Neural progenitor cell (in vitro differentiated cells): Measurements from ENCODE around the gene RAPGEF4. TPM values are rescaled to one million over a fixed set of nuclear protein-coding genes. Genes with fewer than 3 reads are reported as not detected.

Source experiments
- DNase-seq: peaks from one replicate; pipeline ENCODE4 v3.0.0-alpha.2; 2016; ENCODE audit warnings: low spot score
- H2AFZ ChIP-seq: fragments of 200-600 bp; sonication (generic); replicated peaks from 2 replicates; pipeline ENCODE4 v1.6.1; 2016; ENCODE audit warnings: antibody characterized with exemption
- H3F3A ChIP-seq: fragments of 200-600 bp; sonication (generic); 2 replicates; pipeline ENCODE4 v1.6.1; 2016; ENCODE audit warnings: antibody characterized with exemption, low read depth
- H3K27ac ChIP-seq: fragments of 200-600 bp; sonication (generic); 2 replicates; pipeline ENCODE4 v1.5.1; 2016; ENCODE audit warnings: mild to moderate bottlenecking
- H3K27me3 ChIP-seq: fragments of 200-600 bp; sonication (generic); 2 replicates; pipeline ENCODE4 v1.6.1; 2016; ENCODE audit warnings: mild to moderate bottlenecking, moderate library complexity
- H3K36me3 ChIP-seq: fragments of 200-600 bp; sonication (generic); 2 replicates; pipeline ENCODE4 v1.5.1; 2016
- H3K4me1 ChIP-seq: fragments of 200-600 bp; sonication (generic); 2 replicates; pipeline ENCODE4 v1.6.1; 2016; ENCODE audit warnings: mixed run types
- H3K4me2 ChIP-seq: fragments of 200-600 bp; sonication (generic); 2 replicates; pipeline ENCODE4 v1.6.1; 2016
- H3K4me3 ChIP-seq: fragments of 200-600 bp; sonication (generic); 2 replicates; pipeline ENCODE4 v1.5.1; 2016
- H3K79me2 ChIP-seq: fragments of 200-600 bp; sonication (generic); 2 replicates; pipeline ENCODE4 v1.6.1; 2016; ENCODE audit warnings: low read depth
- H3K9ac ChIP-seq: fragments of 200-600 bp; sonication (generic); 2 replicates; pipeline ENCODE4 v1.6.1; 2016
- H3K9me3 ChIP-seq: fragments of 200-600 bp; sonication (generic); 2 replicates; pipeline ENCODE4 v1.5.1; 2016; ENCODE audit warnings: low read depth
- H4K20me1 ChIP-seq: fragments of 200-600 bp; sonication (generic); 2 replicates; pipeline ENCODE4 v1.6.1; 2016; ENCODE audit warnings: low read depth
- H3K27ac Mint-ChIP-seq: 3 replicates; pipeline ENCODE4 v1.8.0; 2021; ENCODE audit warnings: mixed read lengths
- H3K27me3 Mint-ChIP-seq: 2 replicates; pipeline ENCODE4 v1.8.0; 2022; ENCODE audit warnings: low read depth, mild to moderate bottlenecking, inconsistent platforms, moderate library complexity, mixed read lengths; ENCODE audit not compliant: insufficient read depth
- H3K36me3 Mint-ChIP-seq: 3 replicates; pipeline ENCODE4 v1.8.0; 2021; ENCODE audit warnings: mixed read lengths
- H3K4me1 Mint-ChIP-seq: 3 replicates; pipeline ENCODE4 v1.8.0; 2021; ENCODE audit warnings: mixed read lengths
- H3K4me3 Mint-ChIP-seq: 3 replicates; pipeline ENCODE4 v1.8.0; 2021; ENCODE audit warnings: mild to moderate bottlenecking, moderate library complexity, mixed read lengths
- H3K9me3 Mint-ChIP-seq: 3 replicates; pipeline ENCODE4 v1.8.0; 2020; ENCODE audit warnings: mixed read lengths
- CTCF ChIP-seq: fragments of 200-600 bp; sonication (generic); IDR thresholded peaks from 2 replicates; pipeline ENCODE4 v1.5.1; 2017; ENCODE audit warnings: antibody characterized with exemption, mild to moderate bottlenecking
- EZH2 ChIP-seq: fragments of 200-600 bp; sonication (generic); IDR thresholded peaks from 2 replicates; pipeline ENCODE4 v1.6.1; 2017; ENCODE audit warnings: antibody characterized with exemption, mild to moderate bottlenecking, moderate library complexity
- EZH2phosphoT487 ChIP-seq: fragments of 200-600 bp; sonication (generic); IDR thresholded peaks from 2 replicates; pipeline ENCODE4 v1.6.1; 2017; ENCODE audit warnings: antibody characterized with exemption
- total RNA-seq: library from RNA; depleted of rRNA; stranded (reverse); fragments of >200 nt; gene quantifications from 2 replicates; pipeline ENCODE4 v1.2.3, GENCODE V29; 2015; ENCODE audit warnings: low replicate concordance

Gene RAPGEF4
- total RNA-seq, 1 donor from 2014 or later: 1.8 TPM

GRCh38 chr2:172817411-172817810 lies 81.8 kb downstream of the RAPGEF4 start:
- H3K27ac ChIP-seq: no peak overlapping the region
- H3K4me2 ChIP-seq: no peak overlapping the region
- no peaks in the 10 kb centered on the region for H3K36me3 ChIP-seq
- no peaks in the 10 kb centered on the region for H3K27me3 ChIP-seq
- H3K9ac ChIP-seq: no peak overlapping the region
- no peaks in the 10 kb centered on the region for H3K9me3 Mint-ChIP-seq
- no peaks in the 10 kb centered on the region for H3K9me3 ChIP-seq
- no peaks in the 10 kb centered on the region for H3F3A ChIP-seq
- peaks cover 17% of the 10 kb centered on the region for H3K4me1 Mint-ChIP-seq
- DNase-seq: no peak
- H3K4me1 ChIP-seq: peaks cover 9% of the 10 kb centered on the region
- no peak overlapping the region for H3K27ac Mint-ChIP-seq
- peaks cover 2% of the 10 kb centered on the region for H3K27me3 Mint-ChIP-seq
- no peaks in the 10 kb centered on the region for H3K79me2 ChIP-seq
- no peak overlapping the region for H2AFZ ChIP-seq
- no peak overlapping the region for H3K4me3 Mint-ChIP-seq
- no peaks in the 10 kb centered on the region for H3K36me3 Mint-ChIP-seq
- H4K20me1 ChIP-seq: no peaks in the 10 kb centered on the region
- H3K4me3 ChIP-seq: no peak overlapping the region
- TF ChIP-seq CTCF (no peak), EZH2 (no peak), EZH2phosphoT487 (no peak)

- TF ChIP-seq EZH2 (no peak), CTCF (no peak), EZH2phosphoT487 (no peak)
- Histone ChIP-seq H4K20me1 (no peaks in the 10 kb centered on the region), H3K9me3 (no peaks in the 10 kb centered on the region), H3K79me2 (no peaks in the 10 kb centered on the region), H3K36me3 (no peaks in the 10 kb centered on the region), H3K4me1 (no peaks in the 10 kb centered on the region), H3K27ac (no peak overlapping the region), H3K4me2 (no peak overlapping the region), H3K4me3 (no peak overlapping the region), H3K9ac (no peak overlapping the region), H2AFZ (no peak overlapping the region), H3K27me3 (no peaks in the 10 kb centered on the region), H3F3A (no peaks in the 10 kb centered on the region)
- Mint-ChIP-seq H3K4me1 (peaks cover 5% of the 10 kb centered on the region), H3K9me3 (no peaks in the 10 kb centered on the region), H3K27ac (no peak overlapping the region), H3K36me3 (no peaks in the 10 kb centered on the region), H3K27me3 (peaks cover 2% of the 10 kb centered on the region), H3K4me3 (no peak overlapping the region)
- no peak for DNase-seq
These were observed 84.3 kb downstream of the RAPGEF4 start for GRCh38 chr2:172819943-172820342.

GRCh38 chr2:172821370-172822338 lies 86.0 kb downstream of the RAPGEF4 start:
- Histone ChIP-seq H3K36me3 (no peaks in the 10 kb centered on the region), H2AFZ (no peak overlapping the region), H3F3A (no peaks in the 10 kb centered on the region), H3K27ac (no peak overlapping the region), H3K27me3 (no peaks in the 10 kb centered on the region), H3K79me2 (no peaks in the 10 kb centered on the region), H4K20me1 (no peaks in the 10 kb centered on the region), H3K4me2 (no peak overlapping the region), H3K9me3 (no peaks in the 10 kb centered on the region), H3K9ac (no peak overlapping the region), H3K4me3 (no peak overlapping the region), H3K4me1 (no peaks in the 10 kb centered on the region)
- Mint-ChIP-seq H3K4me1 (peaks cover 3% of the 10 kb centered on the region), H3K27me3 (no peaks in the 10 kb centered on the region), H3K36me3 (no peaks in the 10 kb centered on the region), H3K9me3 (no peaks in the 10 kb centered on the region), H3K27ac (no peak overlapping the region), H3K4me3 (no peak overlapping the region)
- TF ChIP-seq EZH2phosphoT487: no peak
- TF ChIP-seq CTCF: no peak
- no peak for TF ChIP-seq EZH2
- DNase-seq: no peak
